ENCODE data around the gene MIER2.

Gene MIER2

DNA sequence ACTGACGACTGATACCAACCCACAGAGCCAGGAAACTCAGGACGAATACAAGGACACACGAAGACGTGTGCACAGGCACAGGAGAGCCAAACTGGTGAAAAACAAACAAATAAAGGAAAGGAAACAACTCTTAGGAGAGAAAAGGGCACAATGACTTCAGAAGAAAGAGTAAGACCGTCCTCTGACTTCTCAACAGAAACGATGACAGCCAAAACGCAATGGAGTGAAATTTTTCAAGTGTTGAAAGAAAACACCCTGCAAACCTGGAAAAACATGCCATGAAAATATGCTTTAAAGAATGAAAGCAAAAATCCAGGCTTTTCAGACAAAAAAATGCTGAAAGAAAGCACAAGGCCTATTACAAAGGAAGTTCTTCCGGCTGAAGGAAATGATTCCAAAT is 28.8 kb downstream of the MIER2 start:
- H3K27ac ChIP-seq, result no peak overlapping the region
- POLR2A ChIA-PET (ENCODE audit: low non-redundant PET), result interaction anchor here (0.6 kb wide), 1 partner anchor 22 kb away, joined by 3 read pairs; no protein-coding TSS in a partner anchor
- TF ChIP-seq CTCF (conservative IDR thresholded peaks at IDR 0.05; ENCODE audit: low read depth), result no peak
- CTCF ChIA-PET, result no interaction called here
- DNase-seq (ENCODE audit: low spot score), result no peak

- no peak for TF ChIP-seq CTCF (conservative IDR thresholded peaks at IDR 0.05; ENCODE audit: low read depth)
- DNase-seq (ENCODE audit: low spot score), result no peak
- ChIA-PET POLR2A (ENCODE audit: low non-redundant PET) (no interaction called here), CTCF (interaction anchor here (0.6 kb wide), 1 partner anchor 15 kb away, joined by 3 read pairs; no protein-coding TSS in a partner anchor)
- H3K27ac ChIP-seq, result no peak overlapping the region
Measured at GRCh38 chr19:313988-314815, 30.4 kb downstream of the MIER2 start.

- no peak for DNase-seq (ENCODE audit: low spot score)
- no peak for TF ChIP-seq CTCF (conservative IDR thresholded peaks at IDR 0.05; ENCODE audit: low read depth)
- H3K27ac ChIP-seq, result no peak overlapping the region
- POLR2A ChIA-PET (ENCODE audit: low non-redundant PET), result no interaction called here
- CTCF ChIA-PET, result no interaction called here
Measured at GRCh38 chr19:313169-313987, 31.2 kb downstream of the MIER2 start.

DNA sequence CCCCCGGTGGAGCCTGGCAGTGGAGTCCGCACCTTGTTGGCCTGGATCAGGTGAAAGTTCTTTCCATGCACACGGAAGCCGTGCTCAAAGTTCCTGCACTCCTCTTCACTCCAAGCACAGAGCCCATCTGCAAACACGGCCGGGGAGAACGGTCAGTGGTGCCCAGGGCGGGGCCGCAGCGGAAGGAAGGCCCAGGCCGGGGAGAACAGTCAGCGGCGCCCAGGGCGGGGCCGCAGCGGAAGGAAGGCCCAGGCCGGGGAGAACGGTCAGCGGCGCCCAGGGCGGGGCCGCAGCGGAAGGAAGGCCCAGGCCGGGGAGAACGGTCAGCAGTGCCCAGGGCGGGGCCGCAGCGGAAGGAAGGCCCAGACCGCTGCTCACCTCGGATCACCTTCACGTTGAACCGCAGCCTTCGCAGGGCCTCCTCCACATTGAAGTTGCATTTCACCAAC is 32.8 kb downstream of the MIER2 start:
- no peak for DNase-seq (ENCODE audit: low spot score)
- ChIA-PET POLR2A (ENCODE audit: low non-redundant PET) (no interaction called here), CTCF (no interaction called here)
- TF ChIP-seq CTCF (conservative IDR thresholded peaks at IDR 0.05; ENCODE audit: low read depth), result no peak
- H3K27ac ChIP-seq, result no peak overlapping the region

GRCh38 chr19:310781-311496 is 33.7 kb downstream of the MIER2 start:
- no peak for DNase-seq (ENCODE audit: low spot score)
- no peak overlapping the region; the same call in 1 of the 2 replicates for H3K27ac ChIP-seq
- POLR2A ChIA-PET (ENCODE audit: low non-redundant PET), result no interaction called here
- CTCF ChIA-PET, result interaction anchor here (0.9 kb wide), 1 partner anchor 17 kb away, joined by 3 read pairs; no protein-coding TSS in a partner anchor
- no peak for TF ChIP-seq CTCF (conservative IDR thresholded peaks at IDR 0.05; ENCODE audit: low read depth)

- H3K27ac ChIP-seq, result no peak overlapping the region
- ChIA-PET CTCF (interaction anchor here (0.9 kb wide), 1 partner anchor 16 kb away, joined by 3 read pairs; no protein-coding TSS in a partner anchor), POLR2A (ENCODE audit: low non-redundant PET) (no interaction called here)
- TF ChIP-seq CTCF (conservative IDR thresholded peaks at IDR 0.05; ENCODE audit: low read depth), result no peak
- no peak for DNase-seq (ENCODE audit: low spot score)
Measured at GRCh38 chr19:310141-310651, 34.4 kb downstream of the MIER2 start.

Measured in RWPE1 (cell line).